Retina (tissue), 1 donor: ENCODE measurements around the gene CDK5R2.
A peak's percentile ranks its signal among the peaks of the same experiment; 100 is the strongest.

Source experiments
- DNase-seq: peaks from one replicate; pipeline ENCODE4 v3.0.0-alpha.2; 2016

Gene CDK5R2

GRCh38 chr2:218990052-218990451 is 30.6 kb downstream of the CDK5R2 start:
- no peak for DNase-seq

GRCh38 chr2:218990612-218991011 is 31.1 kb downstream of the CDK5R2 start:
- no peak for DNase-seq

GRCh38 chr2:218991674-218992168 is 32.3 kb downstream of the CDK5R2 start:
- no peak for DNase-seq

GRCh38 chr2:218992196-218992595 is 32.7 kb downstream of the CDK5R2 start:
- no peak for DNase-seq

GRCh38 chr2:218992703-218993344 is 33.4 kb downstream of the CDK5R2 start:
- peak; percentile 61 for DNase-seq

GRCh38 chr2:218993345-218994315 is 34.2 kb downstream of the CDK5R2 start, which contains the start of gene CRYBA2:
Gene CRYBA2 (minus strand): TSS chr2:218993422. CDS start chr2:218993176, 246 bp downstream.
- peak; percentile 71 for DNase-seq

- DNase-seq, result no peak
These were observed 36.1 kb downstream of the CDK5R2 start for GRCh38 chr2:218995561-218995960.

GRCh38 chr2:218995972-218996711 is 36.7 kb downstream of the CDK5R2 start:
- DNase-seq, result peak; percentile 90

GRCh38 chr2:218996937-218997336 is 37.5 kb downstream of the CDK5R2 start:
- no peak for DNase-seq

GRCh38 chr2:218997731-218998130 is 38.3 kb downstream of the CDK5R2 start:
- no peak for DNase-seq

GRCh38 chr2:218998414-218999002 is 39.0 kb downstream of the CDK5R2 start:
- peak; percentile 22 for DNase-seq

- DNase-seq, result no peak
These were observed 39.8 kb downstream of the CDK5R2 start for GRCh38 chr2:218999021-218999880.

GRCh38 chr2:218999881-219000568 is 40.6 kb downstream of the CDK5R2 start:
- peak; percentile 22 for DNase-seq

GRCh38 chr2:219000569-219000960 is 41.1 kb downstream of the CDK5R2 start:
- DNase-seq, result peak; percentile 32

GRCh38 chr2:219001100-219001576 is 41.7 kb downstream of the CDK5R2 start:
- peak; percentile 36 for DNase-seq

- peak; percentile 38 for DNase-seq
These were observed 42.3 kb downstream of the CDK5R2 start for GRCh38 chr2:219001577-219002394.

GRCh38 chr2:219002395-219003266 is 43.2 kb downstream of the CDK5R2 start:
- peak; percentile 74 for DNase-seq

GRCh38 chr2:219003267-219003634 is 43.8 kb downstream of the CDK5R2 start:
- DNase-seq, result no peak

- no peak for DNase-seq
These were observed 44.5 kb downstream of the CDK5R2 start for GRCh38 chr2:219003979-219004378.
